Neutrophil (primary cell): ENCODE results near the gene VSIG10L2.

Experiments
- H3K27ac ChIP-seq: fragments of 200-600 bp; sonication (generic); 2 replicates; pipeline ENCODE4 v1.5.1; 2016; ENCODE audit warnings: mild to moderate bottlenecking, moderate library complexity
- H3K27me3 ChIP-seq: fragments of 200-600 bp; sonication (generic); 2 replicates; pipeline ENCODE4 v1.6.0; 2016; ENCODE audit warnings: mild to moderate bottlenecking
- H3K36me3 ChIP-seq: fragments of 200-600 bp; sonication (generic); 2 replicates; pipeline ENCODE4 v1.5.1; 2017
- H3K4me1 ChIP-seq, 2 experiments: fragments of 200-600 bp in 1 of 2; sonication (generic) in 1 of 2; 1 replicate in 1 of 2; 2 replicates in 1 of 2; pipeline versions ENCODE4 v1.5.1 to v1.6.1; 2013 to 2016; ENCODE audit warnings: low read depth in 1 of 2, low read length in 1 of 2, mild to moderate bottlenecking in 1 of 2, moderate library complexity in 1 of 2; ENCODE audit not compliant: control insufficient read depth in 1 of 2, insufficient read depth in 1 of 2
- H3K4me3 ChIP-seq, 2 experiments: fragments of 200-600 bp in 1 of 2; sonication (generic) in 1 of 2; 1 replicate in 1 of 2; 2 replicates in 1 of 2; pipeline ENCODE4 v1.5.1; 2013 to 2016; ENCODE audit warnings: low read depth in 1 of 2, low read length in 1 of 2, mild to moderate bottlenecking in 1 of 2, moderate library complexity in 1 of 2
- H3K9me3 ChIP-seq: fragments of 200-600 bp; sonication (generic); 2 replicates; pipeline ENCODE4 v1.5.1; 2016
- TF ChIP-seq, protein P1 (sequence below): fragments of 200-600 bp; sonication (generic); IDR thresholded peaks from 2 replicates; pipeline ENCODE4 v1.5.1; 2016; ENCODE audit warnings: antibody characterized with exemption

The VSIG10L2 gene

GRCh38 chr11:125959931-125960330, 14.1 kb downstream of the VSIG10L2 start:
- Histone ChIP-seq H3K36me3 (no peaks in the 10 kb centered on the region), H3K9me3 (no peaks in the 10 kb centered on the region), H3K4me1 (no peaks in the 10 kb centered on the region), H3K4me3 (no peak overlapping the region), H3K27ac (no peak overlapping the region), H3K27me3 (no peaks in the 10 kb centered on the region)
- TF ChIP-seq, protein P1, sequence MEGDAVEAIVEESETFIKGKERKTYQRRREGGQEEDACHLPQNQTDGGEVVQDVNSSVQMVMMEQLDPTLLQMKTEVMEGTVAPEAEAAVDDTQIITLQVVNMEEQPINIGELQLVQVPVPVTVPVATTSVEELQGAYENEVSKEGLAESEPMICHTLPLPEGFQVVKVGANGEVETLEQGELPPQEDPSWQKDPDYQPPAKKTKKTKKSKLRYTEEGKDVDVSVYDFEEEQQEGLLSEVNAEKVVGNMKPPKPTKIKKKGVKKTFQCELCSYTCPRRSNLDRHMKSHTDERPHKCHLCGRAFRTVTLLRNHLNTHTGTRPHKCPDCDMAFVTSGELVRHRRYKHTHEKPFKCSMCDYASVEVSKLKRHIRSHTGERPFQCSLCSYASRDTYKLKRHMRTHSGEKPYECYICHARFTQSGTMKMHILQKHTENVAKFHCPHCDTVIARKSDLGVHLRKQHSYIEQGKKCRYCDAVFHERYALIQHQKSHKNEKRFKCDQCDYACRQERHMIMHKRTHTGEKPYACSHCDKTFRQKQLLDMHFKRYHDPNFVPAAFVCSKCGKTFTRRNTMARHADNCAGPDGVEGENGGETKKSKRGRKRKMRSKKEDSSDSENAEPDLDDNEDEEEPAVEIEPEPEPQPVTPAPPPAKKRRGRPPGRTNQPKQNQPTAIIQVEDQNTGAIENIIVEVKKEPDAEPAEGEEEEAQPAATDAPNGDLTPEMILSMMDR = no peak

- Histone ChIP-seq H3K27ac (no peak overlapping the region), H3K36me3 (no peaks in the 10 kb centered on the region), H3K4me1 (no peaks in the 10 kb centered on the region), H3K27me3 (no peaks in the 10 kb centered on the region), H3K9me3 (no peaks in the 10 kb centered on the region), H3K4me3 (no peak overlapping the region)
- TF ChIP-seq, protein P1 = no peak
Measured at GRCh38 chr11:125960771-125961170, 14.9 kb downstream of the VSIG10L2 start.

- Histone ChIP-seq H3K4me3 (no peak overlapping the region), H3K36me3 (no peaks in the 10 kb centered on the region), H3K4me1 (no peaks in the 10 kb centered on the region), H3K27me3 (peaks cover 17% of the 10 kb centered on the region), H3K27ac (no peak overlapping the region), H3K9me3 (no peaks in the 10 kb centered on the region)
- TF ChIP-seq, protein P1 = no peak
Measured at GRCh38 chr11:125967515-125967914, 21.7 kb downstream of the VSIG10L2 start.

DNA sequence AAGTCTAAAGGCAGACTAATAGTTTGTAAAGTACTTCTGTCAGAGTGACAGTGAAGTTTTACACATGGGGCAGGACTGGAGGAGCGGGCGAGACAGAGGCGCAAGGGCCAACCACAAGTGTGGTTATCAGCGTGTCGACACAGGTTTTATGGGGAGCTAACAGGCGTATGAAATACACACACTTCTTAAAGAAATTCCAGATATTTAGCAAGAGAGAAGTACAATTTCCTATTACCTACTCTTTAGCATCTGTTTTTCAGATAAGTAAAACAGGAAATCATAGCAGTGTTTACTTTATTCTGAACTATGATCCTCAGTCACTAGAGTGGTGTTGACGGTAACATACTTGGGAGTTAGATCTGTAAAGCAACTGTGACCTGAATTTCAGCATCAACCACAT, 22.5 kb downstream of the VSIG10L2 start:
- TF ChIP-seq, protein P1 = no peak
- Histone ChIP-seq H3K4me3 (no peak overlapping the region), H3K36me3 (no peaks in the 10 kb centered on the region), H3K27ac (no peak overlapping the region), H3K27me3 (peaks cover 17% of the 10 kb centered on the region), H3K9me3 (no peaks in the 10 kb centered on the region), H3K4me1 (no peaks in the 10 kb centered on the region)

GRCh38 chr11:125971618-125972017, 25.8 kb downstream of the VSIG10L2 start:
- Histone ChIP-seq H3K27ac (no peak overlapping the region), H3K27me3 (peaks cover 17% of the 10 kb centered on the region), H3K9me3 (no peaks in the 10 kb centered on the region), H3K36me3 (no peaks in the 10 kb centered on the region), H3K4me3 (no peak overlapping the region), H3K4me1 (no peaks in the 10 kb centered on the region)
- TF ChIP-seq, protein P1 = no peak

GRCh38 chr11:125974284-125974683, 28.4 kb downstream of the VSIG10L2 start:
- Histone ChIP-seq H3K4me1 (no peaks in the 10 kb centered on the region), H3K36me3 (no peaks in the 10 kb centered on the region), H3K27ac (no peak overlapping the region), H3K27me3 (peaks cover 8% of the 10 kb centered on the region), H3K4me3 (no peak overlapping the region), H3K9me3 (no peaks in the 10 kb centered on the region)
- TF ChIP-seq, protein P1 = no peak
